Progenitor cell of endocrine pancreas (in vitro differentiated cells): ENCODE measurements around the gene ATXN10. TPM values are rescaled to one million over a fixed set of nuclear protein-coding genes. Genes with fewer than 3 reads are reported as not detected.

Experiments
- DNase-seq: peaks from one replicate; pipeline ENCODE4 v3.0.0; 2021; ENCODE audit warnings: low spot score; ENCODE audit not compliant: unreplicated experiment
- H3K27ac Mint-ChIP-seq: 2 replicates; pipeline ENCODE4 v1.8.0; 2021; ENCODE audit warnings: mild to moderate bottlenecking, moderate library complexity, mixed read lengths
- H3K27me3 Mint-ChIP-seq: 2 replicates; pipeline ENCODE4 v1.8.0; 2021; ENCODE audit warnings: mixed read lengths
- H3K36me3 Mint-ChIP-seq: 2 replicates; pipeline ENCODE4 v1.8.0; 2022; ENCODE audit warnings: mixed read lengths; ENCODE audit not compliant: insufficient read depth
- H3K4me1 Mint-ChIP-seq: 2 replicates; pipeline ENCODE4 v1.8.0; 2021; ENCODE audit warnings: low read depth, mixed read lengths
- H3K4me3 Mint-ChIP-seq: 2 replicates; pipeline ENCODE4 v1.8.0; 2021; ENCODE audit warnings: low read depth, mild to moderate bottlenecking, moderate library complexity, mixed read lengths
- H3K9me3 Mint-ChIP-seq: 2 replicates; pipeline ENCODE4 v1.8.0; 2021; ENCODE audit warnings: low read depth, mixed read lengths
- total RNA-seq: library from RNA; stranded (reverse); gene quantifications from 2 replicates; pipeline ENCODE4 v1.2.1, GENCODE V29; 2021
- TF ChIP-seq, protein P1 (sequence below): fragments of 200-600 bp; sonication (generic); IDR thresholded peaks from one replicate; pipeline ENCODE4 v1.5.0; 2021; ENCODE audit warnings: antibody characterized with exemption, mild to moderate bottlenecking; ENCODE audit not compliant: unreplicated experiment

ATXN10 gene
- total RNA-seq, 1 donor from 2014 or later = 177 TPM

DNA sequence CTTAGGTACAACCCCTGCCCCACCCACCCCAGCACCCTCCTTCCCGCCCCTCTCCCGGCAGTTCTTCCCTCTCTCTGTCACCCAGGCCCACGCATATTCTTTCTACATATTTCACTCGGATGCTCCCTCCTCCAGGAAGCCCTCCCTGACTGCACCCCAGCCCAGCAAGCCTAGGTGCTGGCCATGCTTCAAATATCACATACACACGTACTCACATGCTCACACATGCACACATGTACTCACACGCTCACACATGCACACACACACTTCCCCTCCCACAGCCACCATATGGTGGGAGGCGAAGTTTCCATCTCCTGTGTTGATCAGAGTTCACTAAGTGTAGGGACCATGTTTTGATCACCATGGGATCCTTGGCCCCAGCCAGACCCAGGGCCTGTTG, 214.9 kb downstream of the ATXN10 start:
- H3K4me1 Mint-ChIP-seq = peaks cover 2% of the 10 kb centered on the region
- TF ChIP-seq, protein P1, sequence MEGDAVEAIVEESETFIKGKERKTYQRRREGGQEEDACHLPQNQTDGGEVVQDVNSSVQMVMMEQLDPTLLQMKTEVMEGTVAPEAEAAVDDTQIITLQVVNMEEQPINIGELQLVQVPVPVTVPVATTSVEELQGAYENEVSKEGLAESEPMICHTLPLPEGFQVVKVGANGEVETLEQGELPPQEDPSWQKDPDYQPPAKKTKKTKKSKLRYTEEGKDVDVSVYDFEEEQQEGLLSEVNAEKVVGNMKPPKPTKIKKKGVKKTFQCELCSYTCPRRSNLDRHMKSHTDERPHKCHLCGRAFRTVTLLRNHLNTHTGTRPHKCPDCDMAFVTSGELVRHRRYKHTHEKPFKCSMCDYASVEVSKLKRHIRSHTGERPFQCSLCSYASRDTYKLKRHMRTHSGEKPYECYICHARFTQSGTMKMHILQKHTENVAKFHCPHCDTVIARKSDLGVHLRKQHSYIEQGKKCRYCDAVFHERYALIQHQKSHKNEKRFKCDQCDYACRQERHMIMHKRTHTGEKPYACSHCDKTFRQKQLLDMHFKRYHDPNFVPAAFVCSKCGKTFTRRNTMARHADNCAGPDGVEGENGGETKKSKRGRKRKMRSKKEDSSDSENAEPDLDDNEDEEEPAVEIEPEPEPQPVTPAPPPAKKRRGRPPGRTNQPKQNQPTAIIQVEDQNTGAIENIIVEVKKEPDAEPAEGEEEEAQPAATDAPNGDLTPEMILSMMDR = no peak
- H3K4me3 Mint-ChIP-seq = no peak overlapping the region
- H3K9me3 Mint-ChIP-seq = no peaks in the 10 kb centered on the region
- peaks cover 3% of the 10 kb centered on the region for H3K27me3 Mint-ChIP-seq
- H3K36me3 Mint-ChIP-seq = no peaks in the 10 kb centered on the region
- no peak for DNase-seq
- H3K27ac Mint-ChIP-seq = no peak overlapping the region

DNA sequence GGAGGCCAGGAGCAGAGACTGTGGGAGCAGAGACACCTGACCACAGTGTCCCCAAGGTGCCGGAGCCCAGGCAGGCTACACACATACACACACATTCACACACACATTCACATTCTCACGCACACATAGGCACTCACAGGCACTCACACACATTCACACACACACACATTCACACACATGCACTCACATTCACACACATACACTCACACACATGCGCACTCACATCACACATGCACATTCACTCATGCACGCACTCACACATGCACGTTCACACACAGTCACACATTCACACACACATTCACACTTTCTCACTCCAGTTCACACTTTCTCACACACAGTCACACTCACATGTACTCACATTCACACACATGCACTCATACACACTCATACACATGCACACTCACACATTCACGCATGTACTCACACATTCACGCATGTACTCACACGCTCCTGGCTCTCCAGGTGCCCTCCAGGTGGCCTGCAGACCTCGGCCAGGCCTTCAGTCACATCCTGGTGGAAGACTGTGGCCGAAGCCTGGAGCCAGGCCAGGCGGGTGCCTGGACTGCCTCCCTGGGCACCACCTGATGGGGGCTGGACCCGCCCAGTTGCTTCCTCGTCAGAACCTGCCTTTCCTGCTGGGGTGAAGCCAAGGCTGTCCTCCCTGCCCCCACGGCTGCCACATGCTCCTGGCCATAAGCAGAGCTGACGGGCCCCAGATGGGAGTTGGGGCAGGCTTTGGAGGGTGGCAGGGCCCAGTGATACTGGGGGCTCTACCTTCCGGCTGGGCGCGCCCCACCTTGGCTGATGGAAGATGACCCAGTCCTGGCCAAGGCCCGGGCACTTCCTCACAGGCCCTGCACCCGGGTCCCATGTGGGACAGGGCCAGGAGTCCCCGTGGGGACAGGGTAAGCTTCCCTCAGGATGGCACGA, 215.8 kb downstream of the ATXN10 start:
- Mint-ChIP-seq H3K36me3 (no peaks in the 10 kb centered on the region), H3K4me3 (no peak overlapping the region), H3K27me3 (peaks cover 3% of the 10 kb centered on the region), H3K4me1 (peaks cover 2% of the 10 kb centered on the region), H3K27ac (no peak overlapping the region), H3K9me3 (no peaks in the 10 kb centered on the region)
- no peak for DNase-seq
- TF ChIP-seq, protein P1 = no peak

DNA sequence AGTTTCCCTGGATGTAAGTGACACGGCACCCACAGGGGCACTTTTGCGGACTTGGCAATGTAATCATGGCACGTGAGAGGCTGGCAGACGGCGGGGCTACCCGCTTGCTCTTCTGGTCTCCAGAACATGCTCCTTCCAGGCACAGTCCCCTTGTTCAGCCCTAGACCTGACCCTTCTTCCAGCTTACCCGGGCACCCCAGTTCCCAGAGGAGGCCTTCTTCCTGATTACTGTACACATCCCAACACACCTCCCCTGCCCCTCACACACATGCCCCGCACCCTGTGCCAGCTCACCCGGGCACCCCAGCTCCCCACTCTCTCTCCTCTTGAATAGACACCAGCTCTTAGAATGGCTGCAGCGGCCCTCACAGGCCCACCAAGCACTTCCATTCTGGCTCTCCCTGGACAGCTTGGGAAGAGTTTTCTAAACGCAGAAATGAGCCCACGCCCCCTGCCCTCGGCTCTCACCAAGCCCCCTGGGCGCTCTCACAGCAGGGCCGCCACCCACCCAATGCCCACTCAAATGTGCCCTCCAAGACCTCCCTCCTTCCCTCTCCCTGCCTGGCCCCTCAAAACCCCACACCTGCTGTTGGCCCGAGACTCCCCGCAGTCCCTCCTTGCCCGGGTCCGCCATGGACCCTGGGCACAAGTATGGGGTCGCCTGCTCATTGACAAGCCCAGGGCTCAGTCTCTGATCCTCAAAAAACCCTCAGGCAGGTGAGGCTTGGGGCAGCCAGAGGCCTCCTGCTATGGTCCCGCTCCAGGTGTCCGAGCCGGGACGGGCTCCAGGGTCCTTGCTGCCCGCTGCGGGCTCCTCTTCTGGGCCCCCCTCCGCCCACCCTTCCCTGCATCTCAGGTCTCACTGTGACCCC, 216.8 kb downstream of the ATXN10 start:
- Mint-ChIP-seq H3K4me3 (no peak overlapping the region), H3K9me3 (no peaks in the 10 kb centered on the region), H3K27me3 (peaks cover 3% of the 10 kb centered on the region), H3K27ac (no peak overlapping the region), H3K36me3 (no peaks in the 10 kb centered on the region), H3K4me1 (peaks cover 2% of the 10 kb centered on the region)
- TF ChIP-seq, protein P1 = no peak
- DNase-seq = no peak

DNA sequence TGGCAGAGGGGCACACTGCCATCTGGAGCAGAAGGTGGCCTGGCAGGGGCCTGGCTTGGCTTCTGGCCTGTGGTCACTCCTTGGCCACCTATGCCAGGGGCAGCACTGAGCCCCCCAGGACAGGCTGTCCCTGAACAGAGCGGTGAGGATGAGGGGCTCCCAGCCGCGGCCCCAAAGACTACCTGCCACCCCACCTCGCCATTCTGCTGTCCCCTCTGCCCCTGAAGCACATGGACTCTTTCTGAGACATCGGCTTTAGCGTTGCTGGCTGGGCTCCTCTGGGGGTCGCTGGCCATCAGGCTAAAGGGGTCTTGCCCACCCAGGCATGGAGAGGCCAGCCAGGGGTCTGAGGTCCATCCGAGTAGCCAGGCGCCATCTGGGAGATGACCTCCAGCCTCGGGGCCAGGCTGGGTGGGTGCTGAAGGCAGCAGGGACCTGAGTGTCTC, 217.5 kb downstream of the ATXN10 start:
- DNase-seq = no peak
- Mint-ChIP-seq H3K27ac (no peak overlapping the region), H3K4me1 (peaks cover 2% of the 10 kb centered on the region)

More for the DNA sequence above, 217.5 kb downstream of the ATXN10 start:
- no peaks in the 10 kb centered on the region for H3K9me3 Mint-ChIP-seq
- TF ChIP-seq, protein P1 = no peak
- no peaks in the 10 kb centered on the region for H3K36me3 Mint-ChIP-seq
- H3K27me3 Mint-ChIP-seq = peaks cover 3% of the 10 kb centered on the region
- H3K4me3 Mint-ChIP-seq = no peak overlapping the region
